GM21381 (cell line): ENCODE results near the gene AKT2.

Source experiments
- ATAC-seq: cut with Tn5 transposase; IDR thresholded peaks from one replicate; pipeline ENCODE4 v1.9.1; 2021; ENCODE audit warnings: mild to moderate bottlenecking, moderate library complexity; ENCODE audit not compliant: unreplicated experiment

The AKT2 gene

GRCh38 chr19:40255619-40256166 lies 29.5 kb downstream of the AKT2 start:
- ATAC-seq = no peak

- ATAC-seq = no peak
Measured at GRCh38 chr19:40254714-40255418, 30.3 kb downstream of the AKT2 start.

- no peak for ATAC-seq
Measured at GRCh38 chr19:40253611-40254092, 31.5 kb downstream of the AKT2 start.

GRCh38 chr19:40252395-40252794 lies 32.8 kb downstream of the AKT2 start:
- no peak for ATAC-seq

GRCh38 chr19:40251991-40252390 lies 33.2 kb downstream of the AKT2 start:
- ATAC-seq = no peak

GRCh38 chr19:40251244-40251643 lies 33.9 kb downstream of the AKT2 start:
- ATAC-seq = no peak

- no peak for ATAC-seq
Measured at GRCh38 chr19:40249781-40250180, 35.4 kb downstream of the AKT2 start.

- ATAC-seq = no peak
Measured at GRCh38 chr19:40249201-40249600, 35.9 kb downstream of the AKT2 start.

GRCh38 chr19:40247735-40248262 lies 37.3 kb downstream of the AKT2 start:
- no peak for ATAC-seq

GRCh38 chr19:40247178-40247577 lies 38.0 kb downstream of the AKT2 start:
- ATAC-seq = no peak

- no peak for ATAC-seq
Measured at GRCh38 chr19:40246292-40247073, 38.7 kb downstream of the AKT2 start.

GRCh38 chr19:40245506-40246128 lies 39.5 kb downstream of the AKT2 start:
- ATAC-seq = no peak

- ATAC-seq = no peak
Measured at GRCh38 chr19:40244579-40245317, 40.4 kb downstream of the AKT2 start.

GRCh38 chr19:40243181-40243580 lies 42.0 kb downstream of the AKT2 start:
- no peak for ATAC-seq

- ATAC-seq = no peak
Measured at GRCh38 chr19:40242480-40242879, 42.7 kb downstream of the AKT2 start.

- ATAC-seq = no peak
Measured at GRCh38 chr19:40241809-40242384, 43.2 kb downstream of the AKT2 start.

- ATAC-seq = no peak
Measured at GRCh38 chr19:40241125-40241808, 43.9 kb downstream of the AKT2 start.

GRCh38 chr19:40240332-40240731 lies 44.8 kb downstream of the AKT2 start:
- no peak for ATAC-seq

- ATAC-seq = no peak
Measured at GRCh38 chr19:40239415-40240226, 45.5 kb downstream of the AKT2 start.
